ENCODE measurements around the gene PLA2G12B. TPM values are rescaled to one million over a fixed set of nuclear protein-coding genes. Genes with fewer than 3 reads are reported as not detected.
A peak's percentile ranks its signal among the peaks of the same experiment; 100 is the strongest.

Gene PLA2G12B
- polyA plus RNA-seq, 4 donors, result 18.7 to 73.9 (median 36.8) TPM

GRCh38 chr10:72898616-72899015, 56.0 kb downstream of the PLA2G12B start:
- H3K27me3 ChIP-seq (ENCODE audit: control insufficient read depth in 3 of 3, insufficient read depth in 3 of 3, low read length in 3 of 3), result peaks cover 0 to under 1% (median 0%) of the 10 kb centered on the region in 3 donors
- no peaks in the 10 kb centered on the region for H3K36me3 ChIP-seq (ENCODE audit: control insufficient read depth in 3 of 3, insufficient read depth in 2 of 3, low read depth in 1 of 3, low read length in 3 of 3)
- 94 to 97% (median 96%) methylated on average over 10 of the region's 10 CpGs for WGBS, 3 donors
- no peaks in the 10 kb centered on the region for H3K4me1 ChIP-seq (ENCODE audit: control insufficient read depth in 3 of 3, insufficient read depth in 2 of 3, low read depth in 1 of 3, low read length in 2 of 3)
- peaks cover 0 to 3% of the 10 kb centered on the region in 2 donors for H3K9me3 ChIP-seq (ENCODE audit: control insufficient read depth in 2 of 2, insufficient read depth in 1 of 2, low read depth in 1 of 2, low read length in 1 of 2)
- H3K27ac ChIP-seq (ENCODE audit: low read depth in 1 of 3, low read length in 2 of 3), result no peak overlapping the region
- no peak overlapping the region for H3K4me3 ChIP-seq (ENCODE audit: low read depth in 1 of 3, low read length in 3 of 3)
- FAIRE-seq (no peak), DNase-seq (no peak)

- peaks cover 0 to 2% (median 0%) of the 10 kb centered on the region in 3 donors for H3K27me3 ChIP-seq (ENCODE audit: control insufficient read depth in 3 of 3, insufficient read depth in 3 of 3, low read length in 3 of 3)
- 74 to 78% (median 76%) methylated on average over 11 of the region's 11 CpGs for WGBS, 3 donors
- peaks cover 0 to 3% (median 0%) of the 10 kb centered on the region in 3 donors for H3K4me1 ChIP-seq (ENCODE audit: control insufficient read depth in 3 of 3, insufficient read depth in 2 of 3, low read depth in 1 of 3, low read length in 2 of 3)
- DNase-seq (no peak), FAIRE-seq (no peak)
- no peak overlapping the region for H3K4me3 ChIP-seq (ENCODE audit: low read depth in 1 of 3, low read length in 3 of 3)
- no peaks in the 10 kb centered on the region for H3K36me3 ChIP-seq (ENCODE audit: control insufficient read depth in 3 of 3, insufficient read depth in 2 of 3, low read depth in 1 of 3, low read length in 3 of 3)
- H3K27ac ChIP-seq (ENCODE audit: low read depth in 1 of 3, low read length in 2 of 3), result no peak overlapping the region
- H3K9me3 ChIP-seq (ENCODE audit: control insufficient read depth in 2 of 2, insufficient read depth in 1 of 2, low read depth in 1 of 2, low read length in 1 of 2), result no peaks in the 10 kb centered on the region
These were observed 59.3 kb downstream of the PLA2G12B start for GRCh38 chr10:72895236-72895850.

- Histone ChIP-seq H3K27ac (ENCODE audit: low read depth in 1 of 3, low read length in 2 of 3) (no peak within 1 kb of the TSS), H3K4me1 (ENCODE audit: control insufficient read depth in 3 of 3, insufficient read depth in 2 of 3, low read depth in 1 of 3, low read length in 2 of 3) (peaks cover 0 to 3% (median 0%) of the 10 kb centered on the region in 3 donors), H3K27me3 (ENCODE audit: control insufficient read depth in 3 of 3, insufficient read depth in 3 of 3, low read length in 3 of 3) (peaks cover 0 to 2% (median 0%) of the 10 kb centered on the region in 3 donors), H3K4me3 (ENCODE audit: low read depth in 1 of 3, low read length in 3 of 3) (no peak within 1 kb of the TSS), H3K9me3 (ENCODE audit: control insufficient read depth in 2 of 2, insufficient read depth in 1 of 2, low read depth in 1 of 2, low read length in 1 of 2) (no peaks in the 10 kb centered on the region), H3K36me3 (ENCODE audit: control insufficient read depth in 3 of 3, insufficient read depth in 2 of 3, low read depth in 1 of 3, low read length in 3 of 3) (peaks cover 0 to 2% (median 0%) of the 10 kb centered on the region in 3 donors)
- FAIRE-seq (no peak), DNase-seq (no peak)
- 75 to 77% (median 75%) methylated on average over 4 of the region's 4 CpGs for WGBS, 3 donors
These were observed 61.3 kb downstream of the PLA2G12B start, which contains the start of gene OIT3 for GRCh38 chr10:72893136-72893798. Gene OIT3 (plus strand): TSS chr10:72893739. CDS start chr10:72893799, 60 bp downstream.

- Histone ChIP-seq H3K27me3 (ENCODE audit: control insufficient read depth in 3 of 3, insufficient read depth in 3 of 3, low read length in 3 of 3) (peaks cover 0 to 2% (median 0%) of the 10 kb centered on the region in 3 donors), H3K36me3 (ENCODE audit: control insufficient read depth in 3 of 3, insufficient read depth in 2 of 3, low read depth in 1 of 3, low read length in 3 of 3) (peaks cover 0 to 11% (median 0%) of the 10 kb centered on the region in 3 donors), H3K4me3 (ENCODE audit: low read depth in 1 of 3, low read length in 3 of 3) (no peak overlapping the region), H3K27ac (ENCODE audit: low read depth in 1 of 3, low read length in 2 of 3) (no peak overlapping the region), H3K9me3 (ENCODE audit: control insufficient read depth in 2 of 2, insufficient read depth in 1 of 2, low read depth in 1 of 2, low read length in 1 of 2) (no peaks in the 10 kb centered on the region), H3K4me1 (ENCODE audit: control insufficient read depth in 3 of 3, insufficient read depth in 2 of 3, low read depth in 1 of 3, low read length in 2 of 3) (peaks cover 0 to 3% (median 0%) of the 10 kb centered on the region in 3 donors)
- DNase-seq (no peak), FAIRE-seq (no peak)
- WGBS, 3 donors, result 91 to 100% (median 93%) methylated on average over 2 of the region's 2 CpGs
These were observed 64.5 kb downstream of the PLA2G12B start for GRCh38 chr10:72890086-72890485.

GRCh38 chr10:72889391-72889831, 65.2 kb downstream of the PLA2G12B start:
- peaks cover 0 to 11% (median 0%) of the 10 kb centered on the region in 3 donors for H3K36me3 ChIP-seq (ENCODE audit: control insufficient read depth in 3 of 3, insufficient read depth in 2 of 3, low read depth in 1 of 3, low read length in 3 of 3)

GRCh38 chr10:72888151-72888638, 66.4 kb downstream of the PLA2G12B start:
- Histone ChIP-seq H3K27me3 (ENCODE audit: control insufficient read depth in 3 of 3, insufficient read depth in 3 of 3, low read length in 3 of 3) (no peaks in the 10 kb centered on the region), H3K4me3 (ENCODE audit: low read depth in 1 of 3, low read length in 3 of 3) (no peak overlapping the region), H3K9me3 (ENCODE audit: control insufficient read depth in 2 of 2, insufficient read depth in 1 of 2, low read depth in 1 of 2, low read length in 1 of 2) (no peaks in the 10 kb centered on the region), H3K36me3 (ENCODE audit: control insufficient read depth in 3 of 3, insufficient read depth in 2 of 3, low read depth in 1 of 3, low read length in 3 of 3) (peaks cover 0 to 11% (median 3%) of the 10 kb centered on the region in 3 donors), H3K27ac (ENCODE audit: low read depth in 1 of 3, low read length in 2 of 3) (no peak overlapping the region), H3K4me1 (ENCODE audit: control insufficient read depth in 3 of 3, insufficient read depth in 2 of 3, low read depth in 1 of 3, low read length in 2 of 3) (peaks cover 0 to 3% (median 0%) of the 10 kb centered on the region in 3 donors)
- DNase-seq (no peak), FAIRE-seq (no peak)
- 93 to 97% (median 94%) methylated on average over 7 of the region's 7 CpGs for WGBS, 3 donors

More at GRCh38 chr10:72889391-72889831, 65.2 kb downstream of the PLA2G12B start:
- 40 to 56% (median 54%) methylated on average over 6 of the region's 6 CpGs for WGBS, 3 donors
- FAIRE-seq, result no peak
- Histone ChIP-seq H3K4me3 (ENCODE audit: low read depth in 1 of 3, low read length in 3 of 3) (no peak overlapping the region), H3K27me3 (ENCODE audit: control insufficient read depth in 3 of 3, insufficient read depth in 3 of 3, low read length in 3 of 3) (peaks cover 0 to 2% (median 0%) of the 10 kb centered on the region in 3 donors), H3K4me1 (ENCODE audit: control insufficient read depth in 3 of 3, insufficient read depth in 2 of 3, low read depth in 1 of 3, low read length in 2 of 3) (peaks cover 0 to 3% (median 0%) of the 10 kb centered on the region in 3 donors), H3K27ac (ENCODE audit: low read depth in 1 of 3, low read length in 2 of 3) (no peak overlapping the region), H3K9me3 (ENCODE audit: control insufficient read depth in 2 of 2, insufficient read depth in 1 of 2, low read depth in 1 of 2, low read length in 1 of 2) (no peaks in the 10 kb centered on the region)
- DNase-seq, result no peak

- 51 to 81% (median 71%) methylated on average over 5 of the region's 5 CpGs for WGBS, 3 donors
- FAIRE-seq, result no peak
- Histone ChIP-seq H3K36me3 (ENCODE audit: control insufficient read depth in 3 of 3, insufficient read depth in 2 of 3, low read depth in 1 of 3, low read length in 3 of 3) (peaks cover 0 to 11% (median 3%) of the 10 kb centered on the region in 3 donors), H3K27ac (ENCODE audit: low read depth in 1 of 3, low read length in 2 of 3) (peak overlapping the region in 1 of 3 donors; percentile 45), H3K27me3 (ENCODE audit: control insufficient read depth in 3 of 3, insufficient read depth in 3 of 3, low read length in 3 of 3) (no peaks in the 10 kb centered on the region), H3K4me3 (ENCODE audit: low read depth in 1 of 3, low read length in 3 of 3) (no peak overlapping the region), H3K9me3 (ENCODE audit: control insufficient read depth in 2 of 2, insufficient read depth in 1 of 2, low read depth in 1 of 2, low read length in 1 of 2) (no peaks in the 10 kb centered on the region), H3K4me1 (ENCODE audit: control insufficient read depth in 3 of 3, insufficient read depth in 2 of 3, low read depth in 1 of 3, low read length in 2 of 3) (no peaks in the 10 kb centered on the region)
- no peak for DNase-seq
These were observed 67.6 kb downstream of the PLA2G12B start for GRCh38 chr10:72887043-72887442.

GRCh38 chr10:72886621-72887020, 68.0 kb downstream of the PLA2G12B start:
- DNase-seq (no peak), FAIRE-seq (no peak)
- 46 to 88% (median 86%) methylated on average over 1 of the region's 1 CpG for WGBS, 3 donors
- no peaks in the 10 kb centered on the region for H3K27me3 ChIP-seq (ENCODE audit: control insufficient read depth in 3 of 3, insufficient read depth in 3 of 3, low read length in 3 of 3)
- H3K27ac ChIP-seq (ENCODE audit: low read depth in 1 of 3, low read length in 2 of 3), result peak overlapping the region in 1 of 3 donors; percentile 2
- H3K4me1 ChIP-seq (ENCODE audit: control insufficient read depth in 3 of 3, insufficient read depth in 2 of 3, low read depth in 1 of 3, low read length in 2 of 3), result no peaks in the 10 kb centered on the region
- H3K36me3 ChIP-seq (ENCODE audit: control insufficient read depth in 3 of 3, insufficient read depth in 2 of 3, low read depth in 1 of 3, low read length in 3 of 3), result peaks cover 0 to 11% (median 3%) of the 10 kb centered on the region in 3 donors
- no peak overlapping the region for H3K4me3 ChIP-seq (ENCODE audit: low read depth in 1 of 3, low read length in 3 of 3)
- H3K9me3 ChIP-seq (ENCODE audit: control insufficient read depth in 2 of 2, insufficient read depth in 1 of 2, low read depth in 1 of 2, low read length in 1 of 2), result peaks cover 0 to 2% of the 10 kb centered on the region in 2 donors
